ENCODE measurements around the gene ETV1.

- TF ChIP-seq POLR2AphosphoS5 (IDR thresholded peaks at IDR 0.05) (no peak), CTCF (IDR thresholded peaks at IDR 0.05) (no peak), POLR2A (IDR thresholded peaks at IDR 0.05) (no peak), EP300 (IDR thresholded peaks at IDR 0.05) (no peak)
These were observed 3.3 kb downstream of the ETV1 start for GRCh38 chr7:13986208-13986607.

Measured in upper lobe of left lung (tissue), 4 donors.